HL-60/S4 treated with retinoic acid at 250 ng/mL for 4 days and 3 days (cell line): Measurements from ENCODE around the gene CCND1.

Experiments used
- in situ Hi-C: fragments of 300-500 bp; cut with MboI; formaldehyde crosslinking; loops from 2 replicates; pipeline ENCODE4 v1.7.0; 2022; ENCODE audit warnings: low sequenced_read_pairs

CCND1 gene

DNA sequence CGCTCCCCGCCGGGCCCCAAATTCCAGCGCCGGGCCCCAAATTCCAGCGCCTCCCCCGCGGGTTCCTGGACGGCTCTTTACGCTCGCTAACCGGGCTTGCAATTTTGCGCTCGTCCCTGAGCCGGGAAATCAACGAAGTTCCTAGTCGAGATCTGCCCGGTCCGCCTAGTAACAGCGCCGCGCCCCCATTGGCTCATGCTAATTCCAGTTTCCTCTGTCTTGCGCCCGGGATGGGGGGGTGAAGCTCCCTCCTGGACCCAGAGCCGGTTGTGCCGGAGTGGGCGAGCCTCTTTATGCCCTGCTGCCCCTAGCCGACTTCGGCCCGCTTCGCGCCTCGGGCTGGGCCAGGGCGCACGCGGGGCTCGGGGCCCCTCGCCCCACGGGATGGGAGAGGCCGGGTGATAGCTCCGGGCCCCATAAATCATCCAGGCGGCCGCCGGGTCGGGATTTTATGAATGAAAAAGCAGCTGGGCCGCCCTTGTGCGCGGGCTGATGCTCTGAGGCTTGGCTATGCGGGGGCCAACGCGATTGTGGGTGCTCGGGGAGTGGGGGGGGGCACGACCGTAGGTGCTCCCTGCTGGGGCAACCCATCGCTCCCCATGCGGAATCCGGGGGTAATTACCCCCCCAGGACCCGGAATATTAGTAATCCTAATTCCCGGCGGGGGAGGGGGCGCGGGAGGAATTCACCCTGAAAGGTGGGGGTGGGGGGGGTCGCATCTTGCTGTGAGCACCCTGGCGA is 1.8 kb upstream of the CCND1 start:
- in situ Hi-C loops: loop anchor here (25.0 kb wide), 1 partner anchor 202 kb away; no protein-coding TSS in a partner anchor

DNA sequence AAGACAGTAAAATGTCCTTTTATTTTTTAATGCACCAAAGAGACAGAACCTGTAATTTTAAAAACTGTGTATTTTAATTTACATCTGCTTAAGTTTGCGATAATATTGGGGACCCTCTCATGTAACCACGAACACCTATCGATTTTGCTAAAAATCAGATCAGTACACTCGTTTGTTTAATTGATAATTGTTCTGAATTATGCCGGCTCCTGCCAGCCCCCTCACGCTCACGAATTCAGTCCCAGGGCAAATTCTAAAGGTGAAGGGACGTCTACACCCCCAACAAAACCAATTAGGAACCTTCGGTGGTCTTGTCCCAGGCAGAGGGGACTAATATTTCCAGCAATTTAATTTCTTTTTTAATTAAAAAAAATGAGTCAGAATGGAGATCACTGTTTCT is 1.1 kb upstream of the CCND1 start:
- in situ Hi-C loops: loop anchor here (10.0 to 25.0 kb wide), 2 partner anchors 203 to 345 kb away; partner anchors contain the start of gene MYEOV

DNA sequence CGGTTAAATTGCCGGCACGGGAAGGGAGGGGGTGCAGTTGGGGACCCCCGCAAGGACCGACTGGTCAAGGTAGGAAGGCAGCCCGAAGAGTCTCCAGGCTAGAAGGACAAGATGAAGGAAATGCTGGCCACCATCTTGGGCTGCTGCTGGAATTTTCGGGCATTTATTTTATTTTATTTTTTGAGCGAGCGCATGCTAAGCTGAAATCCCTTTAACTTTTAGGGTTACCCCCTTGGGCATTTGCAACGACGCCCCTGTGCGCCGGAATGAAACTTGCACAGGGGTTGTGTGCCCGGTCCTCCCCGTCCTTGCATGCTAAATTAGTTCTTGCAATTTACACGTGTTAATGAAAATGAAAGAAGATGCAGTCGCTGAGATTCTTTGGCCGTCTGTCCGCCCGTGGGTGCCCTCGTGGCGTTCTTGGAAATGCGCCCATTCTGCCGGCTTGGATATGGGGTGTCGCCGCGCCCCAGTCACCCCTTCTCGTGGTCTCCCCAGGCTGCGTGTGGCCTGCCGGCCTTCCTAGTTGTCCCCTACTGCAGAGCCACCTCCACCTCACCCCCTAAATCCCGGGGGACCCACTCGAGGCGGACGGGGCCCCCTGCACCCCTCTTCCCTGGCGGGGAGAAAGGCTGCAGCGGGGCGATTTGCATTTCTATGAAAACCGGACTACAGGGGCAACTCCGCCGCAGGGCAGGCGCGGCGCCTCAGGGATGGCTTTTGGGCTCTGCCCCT is 529 bp upstream of the CCND1 start:
- in situ Hi-C loops: loop anchor here (10.0 to 25.0 kb wide), 2 partner anchors 203 to 346 kb away; partner anchors contain the start of gene MYEOV

DNA sequence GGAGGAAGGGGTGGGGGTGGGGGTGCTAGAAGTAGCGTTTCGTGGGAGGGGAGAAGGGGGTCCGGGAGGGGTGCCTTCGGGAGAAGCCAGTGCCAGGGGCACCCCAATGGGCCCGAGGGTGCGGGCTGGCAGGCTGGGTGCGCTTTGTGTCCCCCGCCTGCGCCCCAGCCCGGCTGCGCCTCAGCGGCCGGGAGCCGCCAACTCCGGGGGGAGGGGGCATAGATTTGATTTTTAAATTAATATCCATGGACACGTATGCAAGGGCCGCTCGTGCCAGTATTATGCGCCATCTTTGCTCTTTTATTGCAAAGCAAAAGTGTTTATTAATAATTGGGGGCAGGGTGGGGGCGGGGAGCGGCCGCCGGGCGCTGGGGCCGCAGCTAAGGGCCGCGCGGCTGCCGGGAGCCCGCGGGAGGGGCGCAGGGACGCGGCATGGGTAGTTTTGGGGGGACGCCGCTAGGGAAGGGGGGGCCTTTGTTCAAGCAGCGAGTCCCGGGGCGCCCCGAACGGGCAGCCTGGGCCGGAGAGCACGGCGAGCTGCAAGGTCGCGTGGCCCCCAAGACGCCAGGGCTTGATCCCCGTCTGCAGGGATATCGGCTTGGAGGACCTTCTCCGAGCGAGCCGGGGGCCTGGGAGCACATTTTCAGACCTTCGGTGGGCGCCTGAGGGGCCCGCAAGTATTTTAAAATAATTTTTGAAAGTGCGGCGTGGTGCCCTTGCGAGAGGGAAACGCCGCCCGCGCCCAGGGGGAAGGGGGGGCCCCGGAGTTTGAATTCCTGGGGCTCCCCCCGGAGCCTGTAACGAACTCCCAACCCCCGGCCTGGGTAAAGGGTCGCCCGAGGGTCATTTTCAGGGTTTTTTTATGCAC is 959 bp downstream of the CCND1 start:
- in situ Hi-C loops: loop anchor here (10.0 to 25.0 kb wide), 2 partner anchors 205 to 347 kb away; partner anchors contain the start of gene MYEOV

DNA sequence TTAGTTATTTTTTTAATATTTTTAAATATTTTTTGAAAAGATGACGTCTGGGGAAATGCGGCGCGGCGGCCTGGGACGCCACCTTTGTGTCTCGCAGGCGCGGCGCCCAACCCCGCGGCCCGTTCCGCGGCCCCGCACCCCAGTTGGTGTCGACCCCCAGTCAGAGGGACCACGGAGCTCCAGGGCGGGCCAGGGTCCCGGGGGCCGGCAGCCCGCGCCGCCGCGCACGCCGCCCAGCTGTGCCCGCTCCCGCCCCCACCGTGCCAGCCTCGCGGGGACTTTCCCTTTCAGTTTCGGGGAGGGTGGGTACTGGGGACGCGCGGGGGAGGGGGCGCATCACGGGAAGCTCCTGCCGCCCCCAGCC is 1.6 kb downstream of the CCND1 start:
- in situ Hi-C loops: loop anchor here (10.0 to 25.0 kb wide), 2 partner anchors 205 to 348 kb away; partner anchors contain the start of gene MYEOV

DNA sequence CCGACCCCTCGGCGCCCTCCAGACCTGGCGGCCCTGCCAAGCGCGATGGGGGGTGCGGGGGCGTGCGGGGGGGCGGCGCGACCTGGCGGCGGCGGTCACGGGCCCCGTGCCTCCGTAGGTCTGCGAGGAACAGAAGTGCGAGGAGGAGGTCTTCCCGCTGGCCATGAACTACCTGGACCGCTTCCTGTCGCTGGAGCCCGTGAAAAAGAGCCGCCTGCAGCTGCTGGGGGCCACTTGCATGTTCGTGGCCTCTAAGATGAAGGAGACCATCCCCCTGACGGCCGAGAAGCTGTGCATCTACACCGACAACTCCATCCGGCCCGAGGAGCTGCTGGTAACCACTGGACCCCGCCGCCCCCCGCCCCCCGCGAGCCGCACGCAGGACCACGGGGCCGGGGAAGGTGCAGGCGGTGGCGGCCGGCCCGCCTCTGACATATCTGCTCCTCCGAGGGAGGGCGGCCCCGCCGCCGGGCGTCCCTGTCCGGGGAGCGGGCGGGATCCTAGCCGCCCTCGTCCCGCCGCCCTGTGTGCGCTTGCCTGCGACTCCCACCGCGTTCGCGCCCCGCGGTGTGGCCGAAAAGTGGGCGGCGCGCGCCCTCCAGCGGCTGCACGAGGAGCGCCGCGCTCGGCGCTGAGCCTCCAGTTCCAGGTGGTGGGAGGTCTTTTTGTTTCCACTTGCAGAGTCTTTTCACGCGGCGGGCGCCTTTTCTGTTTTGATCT is 2.1 kb downstream of the CCND1 start:
- in situ Hi-C loops: loop anchor here (10.0 to 25.0 kb wide), 2 partner anchors 206 to 348 kb away; partner anchors contain the start of gene MYEOV

DNA sequence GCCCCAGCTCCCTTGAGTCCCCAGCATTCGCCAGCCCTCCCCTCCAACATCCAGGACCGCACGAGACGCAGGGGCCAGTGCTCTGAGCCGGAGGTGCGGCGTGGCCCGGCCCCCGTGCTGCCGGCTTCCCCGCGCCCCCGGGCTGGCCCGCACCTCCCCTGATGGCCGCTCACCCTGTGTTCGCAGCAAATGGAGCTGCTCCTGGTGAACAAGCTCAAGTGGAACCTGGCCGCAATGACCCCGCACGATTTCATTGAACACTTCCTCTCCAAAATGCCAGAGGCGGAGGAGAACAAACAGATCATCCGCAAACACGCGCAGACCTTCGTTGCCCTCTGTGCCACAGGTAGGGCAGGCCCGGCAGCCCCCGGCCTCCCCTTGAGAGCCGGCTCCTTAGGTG is 2.7 kb downstream of the CCND1 start:
- in situ Hi-C loops: loop anchor here (10.0 to 25.0 kb wide), 2 partner anchors 206 to 349 kb away; partner anchors contain the start of gene MYEOV

DNA sequence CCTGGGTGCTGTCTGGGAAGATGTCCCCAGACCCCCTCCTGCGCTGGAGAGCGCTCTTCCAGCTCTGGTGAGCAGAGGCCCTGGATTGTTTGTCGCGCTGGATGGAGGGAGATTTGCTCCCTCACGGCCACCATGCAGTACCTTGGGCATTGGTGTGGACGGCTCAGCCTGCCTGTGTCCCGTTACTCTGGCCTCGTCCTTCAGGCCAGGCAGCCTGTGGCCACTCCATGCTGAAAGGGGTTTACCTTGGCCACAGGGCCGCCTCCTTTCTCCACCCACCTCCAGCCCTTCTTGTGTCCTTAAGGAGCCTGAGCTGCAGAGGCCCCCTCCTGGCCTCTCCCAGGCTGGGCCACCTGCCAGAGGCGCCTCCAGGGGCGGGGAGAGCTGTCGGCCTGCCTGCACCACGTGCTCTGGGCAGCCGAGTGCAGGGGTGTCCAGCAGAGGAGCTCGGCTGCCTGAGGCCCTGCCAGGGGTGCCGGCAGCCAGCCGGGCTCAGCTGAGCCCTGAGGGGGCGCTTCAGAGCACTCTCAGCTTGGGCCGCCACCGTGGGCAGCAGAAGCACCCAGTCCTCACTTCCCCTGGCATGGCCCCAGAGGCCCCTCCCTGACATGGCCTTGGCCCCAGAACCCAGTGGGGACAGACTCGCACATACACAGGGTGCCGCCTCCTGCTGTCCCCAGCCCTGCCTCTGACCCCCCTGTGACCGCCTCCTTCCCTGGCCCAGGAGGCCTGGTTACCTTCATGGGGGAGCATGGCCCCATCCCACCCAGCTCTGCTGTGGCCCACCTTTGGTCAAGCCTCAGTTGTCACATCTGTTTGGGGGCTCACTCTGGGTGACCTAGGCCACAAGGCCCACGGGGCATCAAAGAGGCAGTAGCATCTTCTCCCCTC is 3.4 kb downstream of the CCND1 start:
- in situ Hi-C loops: loop anchor here (10.0 to 25.0 kb wide), 2 partner anchors 207 to 350 kb away; partner anchors contain the start of gene MYEOV

DNA sequence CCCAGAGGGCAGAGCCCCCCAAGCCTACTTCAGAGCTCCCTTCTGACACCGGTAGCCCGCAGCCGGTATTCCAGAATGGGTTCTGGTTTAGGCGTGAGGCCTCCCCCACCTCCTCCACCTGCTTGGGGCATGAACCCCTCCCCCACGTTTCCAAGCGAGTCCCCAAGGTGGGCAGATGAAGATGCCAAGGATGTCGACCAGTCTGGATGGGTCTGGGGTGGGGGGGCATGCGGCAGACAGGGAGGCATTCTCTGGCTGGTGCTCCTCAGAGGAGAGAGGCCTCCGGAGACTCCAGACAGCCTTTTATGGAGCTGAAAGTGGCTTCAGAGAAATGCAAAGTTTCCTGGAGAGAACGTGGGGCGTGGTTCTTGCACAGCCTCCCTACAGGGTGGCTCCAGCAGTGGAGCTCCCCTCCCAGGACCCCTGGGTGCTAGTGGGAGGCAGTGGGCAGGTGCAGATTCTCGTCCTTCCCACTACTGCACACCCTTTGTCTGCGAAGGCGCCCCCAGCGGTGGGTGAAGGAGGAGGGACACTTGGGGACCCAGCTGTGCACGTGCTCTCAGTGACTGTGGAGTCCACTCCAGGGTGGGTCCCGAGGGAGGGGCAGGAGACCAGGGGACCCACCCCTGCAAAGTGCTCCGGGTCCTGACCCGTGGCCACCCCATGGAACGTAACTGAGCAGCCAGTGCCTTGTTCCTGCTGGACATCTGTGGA is 4.2 kb downstream of the CCND1 start:
- in situ Hi-C loops: loop anchor here (10.0 to 25.0 kb wide), 2 partner anchors 208 to 350 kb away; partner anchors contain the start of gene MYEOV

DNA sequence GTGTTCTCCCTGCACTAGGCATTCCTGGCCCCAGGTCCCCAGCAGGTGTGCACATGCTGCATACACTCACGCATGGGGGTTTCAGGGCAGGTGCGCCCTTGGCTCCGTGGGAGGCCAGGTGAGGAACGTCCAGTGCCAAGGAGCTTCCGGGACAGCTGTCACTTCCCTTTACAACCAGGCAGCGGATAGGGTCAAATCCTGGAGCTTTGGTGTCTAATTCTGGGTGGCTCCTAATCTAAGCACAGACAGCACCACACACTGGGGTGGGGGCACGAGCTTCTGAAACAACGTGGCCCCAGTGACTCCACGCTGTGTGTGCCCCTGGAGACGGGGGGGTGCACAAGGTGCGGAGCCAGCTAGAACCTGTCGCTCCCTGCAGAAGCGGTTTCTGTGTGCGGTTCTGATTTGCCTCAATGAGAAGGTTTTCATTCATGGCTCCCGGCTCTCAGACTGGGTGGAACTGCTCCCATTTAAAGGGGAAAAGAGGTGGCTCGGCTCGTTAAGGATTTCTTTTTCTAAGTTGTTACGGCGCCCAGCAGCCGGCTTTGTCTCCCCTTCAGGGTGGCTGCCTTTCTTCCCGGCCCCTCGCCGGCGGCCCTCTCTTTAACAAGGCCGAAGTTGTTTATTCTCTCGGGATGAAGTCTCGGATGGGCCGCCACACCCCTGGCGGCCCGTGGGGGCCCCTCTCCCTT is 5.0 kb downstream of the CCND1 start:
- in situ Hi-C loops: loop anchor here (10.0 to 25.0 kb wide), 2 partner anchors 209 to 351 kb away; partner anchors contain the start of gene MYEOV

DNA sequence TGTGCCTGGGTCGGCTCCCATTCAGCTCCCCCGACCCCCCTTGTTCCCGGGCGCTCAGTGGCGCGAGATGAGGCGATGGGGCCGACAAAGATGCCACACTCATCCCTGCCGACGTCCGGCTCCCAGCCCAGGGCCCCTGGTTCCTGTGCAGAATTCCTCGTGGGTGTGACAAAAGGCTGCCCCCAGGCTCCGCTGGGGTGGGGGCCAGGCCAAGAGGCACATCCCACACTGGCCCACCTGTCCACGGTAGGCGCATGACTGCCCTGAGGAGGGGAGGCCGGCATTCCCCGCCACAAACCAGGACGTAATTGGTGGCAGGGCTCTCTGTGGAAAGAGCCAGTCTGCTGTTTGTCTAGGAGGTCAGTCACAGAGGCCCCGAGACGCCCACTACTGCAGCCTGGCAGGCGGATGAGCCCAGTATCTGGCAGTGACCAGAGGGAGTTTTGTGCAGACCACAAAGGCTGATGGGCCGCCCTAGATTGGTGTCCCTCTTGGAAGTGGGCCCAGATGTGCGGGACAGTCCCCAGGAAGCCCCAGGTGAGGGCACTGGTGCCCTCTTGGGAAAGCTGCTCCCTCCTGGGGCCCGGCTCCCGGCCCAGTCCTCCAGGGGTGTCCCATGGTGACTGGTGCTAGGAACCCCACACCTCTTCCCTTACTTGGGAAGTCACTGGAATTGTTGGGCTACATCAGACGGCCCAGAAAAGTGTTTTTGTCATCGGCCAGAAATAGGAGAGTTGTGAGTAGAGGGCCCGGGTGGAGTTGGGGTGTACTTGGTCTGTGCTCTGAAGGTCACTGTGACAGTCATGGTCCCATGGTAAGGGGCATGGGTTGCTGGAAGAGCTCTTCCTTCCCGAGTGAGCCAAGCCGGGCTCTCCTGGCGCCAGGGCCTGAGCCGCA is 5.8 kb downstream of the CCND1 start:
- in situ Hi-C loops: loop anchor here (10.0 to 25.0 kb wide), 2 partner anchors 209 to 352 kb away; partner anchors contain the start of gene MYEOV

DNA sequence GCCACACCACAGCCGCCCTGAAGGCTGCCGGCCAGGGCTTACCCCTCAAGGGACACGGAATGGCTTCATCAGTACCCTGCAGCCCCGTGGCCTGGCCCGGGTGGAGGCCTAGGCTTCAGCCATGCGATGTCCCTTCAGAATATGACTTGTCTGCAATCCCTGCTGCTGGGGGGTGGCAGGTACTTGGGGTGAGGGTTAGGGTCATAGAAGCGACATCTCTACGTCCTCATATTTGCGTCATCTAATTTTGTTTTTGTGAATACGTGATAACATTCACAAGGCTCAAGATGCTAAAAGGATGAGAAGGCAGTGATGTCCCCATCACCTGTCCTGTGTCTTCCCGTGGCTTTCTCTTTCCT is 6.4 kb downstream of the CCND1 start:
- in situ Hi-C loops: loop anchor here (10.0 to 25.0 kb wide), 2 partner anchors 210 to 353 kb away; partner anchors contain the start of gene MYEOV

DNA sequence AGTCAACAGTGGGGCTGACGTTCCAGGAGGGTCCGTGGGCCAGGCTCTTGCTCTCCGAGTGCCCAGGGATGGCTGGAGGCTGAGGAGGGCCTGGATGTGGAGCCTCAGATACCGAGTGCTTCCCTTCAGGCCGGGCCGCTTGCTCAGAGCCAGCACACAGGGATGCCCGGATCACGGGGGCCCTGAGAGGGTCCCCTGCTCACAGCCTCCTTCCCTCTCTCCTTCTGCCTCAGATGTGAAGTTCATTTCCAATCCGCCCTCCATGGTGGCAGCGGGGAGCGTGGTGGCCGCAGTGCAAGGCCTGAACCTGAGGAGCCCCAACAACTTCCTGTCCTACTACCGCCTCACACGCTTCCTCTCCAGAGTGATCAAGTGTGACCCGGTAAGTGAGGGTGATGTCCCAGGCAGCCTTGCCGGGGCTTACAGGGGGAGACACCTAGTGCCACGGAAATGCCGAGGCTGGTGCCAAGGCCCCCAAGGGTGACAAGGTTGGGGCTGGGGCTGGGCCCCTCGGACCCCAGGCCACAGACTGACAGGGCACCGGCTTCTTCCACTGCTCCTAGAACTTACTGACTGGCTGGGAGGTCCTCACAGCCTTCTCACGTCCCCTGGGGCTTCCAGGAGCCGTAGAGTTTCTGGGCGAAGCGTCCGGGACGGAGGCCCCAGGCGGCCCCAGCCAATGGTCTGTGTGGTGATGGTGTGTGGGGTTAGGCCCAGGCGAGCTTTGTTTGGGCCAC is 7.0 kb downstream of the CCND1 start:
- in situ Hi-C loops: loop anchor here (10.0 to 25.0 kb wide), 2 partner anchors 211 to 353 kb away; partner anchors contain the start of gene MYEOV

DNA sequence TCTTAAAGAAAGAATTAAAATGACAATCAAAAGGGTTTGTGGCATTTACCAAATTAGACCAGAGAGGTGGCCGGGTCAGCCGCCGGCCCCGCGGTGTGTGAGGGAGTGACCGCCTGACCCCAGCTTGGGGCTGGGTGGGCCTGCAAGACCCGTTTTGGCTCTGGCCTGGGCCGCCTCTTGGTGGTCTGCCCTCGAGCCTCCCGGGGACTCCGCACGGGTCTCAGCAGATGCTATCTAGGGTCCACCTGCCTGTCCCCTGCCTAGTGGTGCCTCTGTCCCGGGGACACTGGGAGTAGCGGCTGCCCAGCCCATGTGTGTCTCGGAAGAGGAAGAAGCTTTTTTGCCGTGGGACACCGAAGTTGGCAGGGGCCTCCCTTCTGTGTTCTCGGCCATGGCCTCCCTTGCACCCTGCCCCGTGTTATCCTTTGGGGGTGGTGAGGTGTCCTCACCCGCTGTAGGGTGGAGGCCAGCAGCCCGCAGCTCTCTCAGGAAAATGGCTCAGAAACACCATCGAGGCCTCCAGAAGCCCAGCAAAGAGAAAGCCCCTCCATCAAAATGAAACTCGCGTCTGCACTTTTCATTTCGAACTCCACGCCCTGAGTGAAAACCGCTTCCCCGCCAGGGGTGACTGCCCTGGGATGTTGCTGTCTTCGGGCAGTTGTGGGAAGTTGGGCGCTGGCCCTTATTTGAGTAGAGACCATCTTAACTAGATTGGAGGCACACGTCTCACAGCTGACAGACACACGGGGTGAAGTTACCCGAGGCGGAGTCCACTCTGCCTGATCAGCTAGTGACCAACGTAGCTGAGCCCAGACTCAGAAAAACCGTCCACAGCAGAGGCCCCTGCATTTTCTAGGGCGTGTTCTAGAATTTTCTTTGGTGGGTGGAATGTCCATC is 8.0 kb downstream of the CCND1 start:
- in situ Hi-C loops: loop anchor here (10.0 to 25.0 kb wide), 2 partner anchors 212 to 354 kb away; partner anchors contain the start of gene MYEOV

DNA sequence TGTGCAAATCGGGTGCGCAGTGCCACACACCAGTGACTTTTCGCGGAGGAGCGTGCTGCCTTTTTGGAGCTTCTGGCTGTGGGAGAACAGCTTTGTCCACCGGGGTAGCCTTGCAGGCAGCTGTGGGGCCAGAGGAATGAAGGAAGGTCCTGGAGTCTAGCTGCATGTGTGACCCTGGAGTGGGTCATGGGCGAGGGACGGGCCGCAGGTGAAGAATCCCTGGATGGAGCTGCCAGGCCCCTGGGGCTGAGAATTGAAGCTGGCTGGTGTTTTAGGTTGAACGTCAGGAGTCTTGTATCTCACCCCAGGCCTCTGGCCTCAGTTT is 8.6 kb downstream of the CCND1 start:
- in situ Hi-C loops: loop anchor here (10.0 to 25.0 kb wide), 2 partner anchors 212 to 355 kb away; partner anchors contain the start of gene MYEOV
